RWPE2 (cell line): ENCODE results near the gene SPAG16.
"Not testable (repeated sequence)": the region's sequence is repeated elsewhere in the genome, so short reads cannot be mapped to it uniquely, and the experiment has no call there.

Experiments
- ATAC-seq: fragments of 200-7000 bp; cut with Tn5 transposase; 3 replicates; pipeline ENCODE4 v1.9.1; 2021; ENCODE audit warnings: low read depth
- DNase-seq: peaks from one replicate; pipeline ENCODE4 v3.0.0-alpha.2; 2020; ENCODE audit warnings: low spot score
- H3K27ac ChIP-seq: fragments of 450-650 bp; 2 replicates; pipeline ENCODE4 v1.5.1; 2017; ENCODE audit warnings: mild to moderate bottlenecking; ENCODE audit not compliant: poor library complexity, severe bottlenecking
- H3K27me3 ChIP-seq: fragments of 250-450 bp; sonication (Bioruptor Pico); 2 replicates; pipeline ENCODE4 v1.5.1; 2021; ENCODE audit warnings: mild to moderate bottlenecking, moderate library complexity; ENCODE audit not compliant: insufficient read depth, poor library complexity, severe bottlenecking
- H3K36me3 ChIP-seq: fragments of 250-450 bp; sonication (Bioruptor Pico); 2 replicates; pipeline ENCODE4 v1.5.1; 2020; ENCODE audit warnings: low read depth, mild to moderate bottlenecking, moderate library complexity
- H3K4me1 ChIP-seq: fragments of 250-450 bp; sonication (Bioruptor Pico); 2 replicates; pipeline ENCODE4 v1.5.1; 2021; ENCODE audit warnings: mild to moderate bottlenecking, moderate library complexity; ENCODE audit not compliant: insufficient read depth, poor library complexity, severe bottlenecking
- H3K4me3 ChIP-seq: fragments of 250-450 bp; sonication (Bioruptor Pico); 2 replicates; pipeline ENCODE4 v1.5.1; 2021; ENCODE audit warnings: mild to moderate bottlenecking, moderate library complexity; ENCODE audit not compliant: severe bottlenecking
- H3K9me3 ChIP-seq: fragments of 250-450 bp; sonication (Bioruptor Pico); 2 replicates; pipeline ENCODE4 v1.5.1; 2021; ENCODE audit warnings: mild to moderate bottlenecking, moderate library complexity; ENCODE audit not compliant: severe bottlenecking
- TF ChIP-seq, protein P1 (sequence below): fragments of 450-650 bp; IDR thresholded peaks from one replicate; pipeline ENCODE4 v1.5.1; 2017; ENCODE audit warnings: mild to moderate bottlenecking, moderate library complexity; ENCODE audit not compliant: poor library complexity, severe bottlenecking

Gene SPAG16

DNA sequence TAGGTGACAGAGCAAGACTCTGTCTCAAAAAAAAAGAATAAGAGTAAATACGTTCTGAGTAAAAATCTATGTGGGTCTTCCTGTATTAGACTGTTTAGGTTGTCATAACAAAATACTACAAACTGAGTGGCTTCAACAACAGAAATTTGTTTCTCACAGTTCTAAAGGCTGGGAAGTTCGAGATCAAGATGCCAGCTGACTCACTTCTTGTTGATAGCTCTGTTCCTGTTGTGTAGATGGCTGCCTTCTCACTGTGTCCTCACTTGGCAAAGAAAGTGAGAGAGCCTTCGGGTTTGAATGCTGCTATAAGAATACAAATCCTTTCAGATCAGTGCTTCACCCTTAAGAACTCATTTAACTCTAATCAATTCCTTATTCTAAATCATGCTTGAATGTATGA is 696.6 kb downstream of the SPAG16 start:
- no peak for ATAC-seq
- TF ChIP-seq, protein P1, sequence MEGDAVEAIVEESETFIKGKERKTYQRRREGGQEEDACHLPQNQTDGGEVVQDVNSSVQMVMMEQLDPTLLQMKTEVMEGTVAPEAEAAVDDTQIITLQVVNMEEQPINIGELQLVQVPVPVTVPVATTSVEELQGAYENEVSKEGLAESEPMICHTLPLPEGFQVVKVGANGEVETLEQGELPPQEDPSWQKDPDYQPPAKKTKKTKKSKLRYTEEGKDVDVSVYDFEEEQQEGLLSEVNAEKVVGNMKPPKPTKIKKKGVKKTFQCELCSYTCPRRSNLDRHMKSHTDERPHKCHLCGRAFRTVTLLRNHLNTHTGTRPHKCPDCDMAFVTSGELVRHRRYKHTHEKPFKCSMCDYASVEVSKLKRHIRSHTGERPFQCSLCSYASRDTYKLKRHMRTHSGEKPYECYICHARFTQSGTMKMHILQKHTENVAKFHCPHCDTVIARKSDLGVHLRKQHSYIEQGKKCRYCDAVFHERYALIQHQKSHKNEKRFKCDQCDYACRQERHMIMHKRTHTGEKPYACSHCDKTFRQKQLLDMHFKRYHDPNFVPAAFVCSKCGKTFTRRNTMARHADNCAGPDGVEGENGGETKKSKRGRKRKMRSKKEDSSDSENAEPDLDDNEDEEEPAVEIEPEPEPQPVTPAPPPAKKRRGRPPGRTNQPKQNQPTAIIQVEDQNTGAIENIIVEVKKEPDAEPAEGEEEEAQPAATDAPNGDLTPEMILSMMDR: no peak
- Histone ChIP-seq H3K9me3 (no peaks in the 10 kb centered on the region), H3K27me3 (no peaks in the 10 kb centered on the region), H3K36me3 (no peaks in the 10 kb centered on the region), H3K4me3 (no peak overlapping the region), H3K27ac (no peak overlapping the region), H3K4me1 (no peaks in the 10 kb centered on the region)
- no peak for DNase-seq

DNA sequence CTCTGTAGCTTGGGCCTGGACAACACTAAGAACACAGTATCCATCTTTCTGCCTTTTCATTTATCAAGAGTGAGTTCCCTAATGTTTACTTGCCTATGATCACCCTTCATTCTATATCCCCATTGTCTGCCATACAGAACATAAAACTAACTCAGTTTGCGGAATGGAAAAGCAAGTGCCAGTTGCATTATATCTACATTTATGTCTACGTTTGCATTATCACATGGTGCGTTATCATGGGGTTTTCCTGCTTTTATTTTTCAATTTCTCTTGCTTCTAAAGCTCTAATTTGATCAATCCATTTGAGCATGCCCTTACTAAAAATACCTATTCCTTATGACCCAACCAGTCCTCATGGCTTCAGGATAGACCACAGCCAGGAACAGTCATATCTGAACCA is 704.9 kb downstream of the SPAG16 start:
- Histone ChIP-seq H3K36me3 (no peaks in the 10 kb centered on the region), H3K9me3 (no peaks in the 10 kb centered on the region), H3K27me3 (no peaks in the 10 kb centered on the region), H3K4me3 (no peak overlapping the region), H3K4me1 (peaks cover 5% of the 10 kb centered on the region), H3K27ac (no peak overlapping the region)
- no peak for DNase-seq
- TF ChIP-seq, protein P1: no peak
- no peak for ATAC-seq

DNA sequence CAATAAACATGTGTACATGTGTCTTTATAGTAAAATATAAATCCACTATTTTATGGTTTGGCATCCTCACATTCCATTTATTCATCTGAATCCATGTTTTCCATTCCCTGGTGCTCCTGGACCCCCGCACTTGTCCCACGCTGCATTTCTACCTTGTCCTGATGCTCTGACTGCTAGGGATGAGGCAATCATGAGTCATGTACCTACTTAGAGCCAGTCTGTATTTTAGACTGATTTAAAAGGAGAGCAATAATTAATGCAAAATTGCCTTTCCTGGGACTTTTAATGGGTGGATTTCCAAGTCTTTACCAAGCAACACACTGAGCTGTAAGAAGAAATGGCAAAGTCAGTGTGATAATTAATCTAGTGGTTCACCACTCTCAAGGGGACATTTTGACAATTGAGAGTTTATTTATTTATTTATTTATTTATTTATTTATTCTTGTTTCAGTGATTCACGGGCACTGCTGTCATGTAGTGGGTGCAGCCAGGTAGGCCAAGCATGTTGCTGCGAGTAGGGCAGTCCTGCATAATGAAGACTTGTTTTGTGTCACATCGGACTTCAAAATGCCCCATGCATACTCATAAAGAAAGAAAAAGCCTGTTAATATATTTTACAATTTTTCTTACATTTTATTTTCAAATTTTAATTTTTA is 707.3 kb downstream of the SPAG16 start:
- no peak overlapping the region for H3K27ac ChIP-seq
- ATAC-seq: no peak
- no peak overlapping the region for H3K4me3 ChIP-seq
- H3K27me3 ChIP-seq: no peaks in the 10 kb centered on the region
- DNase-seq: no peak
- peaks cover 20% of the 10 kb centered on the region for H3K4me1 ChIP-seq
- no peaks in the 10 kb centered on the region for H3K9me3 ChIP-seq
- H3K36me3 ChIP-seq: no peaks in the 10 kb centered on the region
- TF ChIP-seq, protein P1: no peak

DNA sequence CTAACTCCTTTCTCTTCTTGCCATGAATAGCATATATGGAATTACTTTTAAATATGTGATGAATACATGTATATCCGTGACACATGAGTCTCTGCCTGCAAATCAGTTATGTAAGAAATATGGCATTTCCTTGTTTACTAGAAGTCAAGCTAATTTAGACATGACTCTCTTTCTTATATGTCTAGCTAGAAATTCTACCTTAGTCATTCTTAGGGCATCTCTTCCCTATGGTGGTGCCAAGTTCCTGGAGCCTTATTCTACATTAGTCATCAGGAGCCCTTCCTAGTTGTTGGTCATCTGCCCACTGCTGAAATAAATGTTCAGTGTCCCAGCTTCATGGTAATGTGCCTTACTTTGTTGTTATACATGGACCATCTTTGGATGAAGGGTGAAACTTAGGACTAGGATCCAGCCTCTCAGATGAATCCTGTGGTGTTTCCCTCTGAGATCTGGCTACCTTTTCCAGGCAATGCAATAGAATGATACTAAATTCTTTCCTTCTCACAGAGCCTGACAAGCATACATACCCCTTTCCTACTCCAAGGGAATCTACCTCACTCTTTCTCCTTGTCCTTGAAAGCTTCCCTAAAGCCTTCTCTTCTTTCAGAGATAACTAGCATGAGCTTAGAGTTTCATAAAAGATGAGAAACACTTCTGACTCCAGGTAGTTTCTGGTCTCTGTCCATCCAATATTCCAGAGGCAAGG is 711.3 kb downstream of the SPAG16 start:
- H3K9me3 ChIP-seq: no peaks in the 10 kb centered on the region
- peak overlapping the region; percentile 78 for H3K27ac ChIP-seq
- ATAC-seq: peak; percentile 99
- H3K27me3 ChIP-seq: no peaks in the 10 kb centered on the region
- TF ChIP-seq, protein P1: no peak
- no peak overlapping the region for H3K4me3 ChIP-seq
- H3K36me3 ChIP-seq: no peaks in the 10 kb centered on the region
- H3K4me1 ChIP-seq: peaks cover 20% of the 10 kb centered on the region
- no peak for DNase-seq

DNA sequence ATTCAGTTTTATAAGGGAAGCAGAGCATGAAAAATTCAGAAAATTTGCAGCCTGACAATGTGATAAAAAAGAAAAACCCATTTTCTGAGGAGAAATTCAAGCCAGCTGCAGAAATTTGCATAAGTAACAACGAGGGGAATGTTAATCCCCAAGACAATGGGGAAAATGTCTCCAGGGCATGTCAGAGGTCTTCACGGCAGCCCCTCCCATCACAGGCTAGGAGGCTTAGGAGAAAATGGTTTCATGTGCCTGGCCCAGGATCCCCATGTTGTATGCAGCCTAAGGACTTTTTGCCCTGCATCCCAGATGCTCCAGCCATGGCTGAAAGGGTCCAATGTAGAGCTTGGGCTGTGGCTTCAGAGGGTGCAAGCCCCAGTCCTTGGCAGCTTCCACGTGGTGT is 714.7 kb downstream of the SPAG16 start:
- not testable (repeated sequence) for H3K4me3 ChIP-seq, H3K27me3 ChIP-seq, H3K9me3 ChIP-seq, H3K27ac ChIP-seq, H3K36me3 ChIP-seq, ATAC-seq, DNase-seq
- H3K4me1 ChIP-seq: peaks cover 15% of the 10 kb centered on the region
